Esophagus muscularis mucosa (tissue), 4 donors: Measurements from ENCODE around the gene PLA2G12A.

ENCODE experiments used
- CTCF ChIP-seq, 3 experiments: fragments of 200-600 bp in 2 of 3; fragments of 450-650 bp in 1 of 3; sonication (generic) in 2 of 3; IDR thresholded peaks; one replicate each; pipeline ENCODE4 v1.5.1; 2017 to 2019; ENCODE audit warnings: antibody characterized with exemption in 3 of 3, mild to moderate bottlenecking in 2 of 3, moderate library complexity in 1 of 3
- EP300 ChIP-seq: sonication (generic); formaldehyde crosslinking; IDR thresholded peaks from one replicate; pipeline ENCODE4 v1.6.1; 2017; ENCODE audit warnings: antibody characterized with exemption
- POLR2A ChIP-seq: fragments of 450-650 bp; IDR thresholded peaks from one replicate; pipeline ENCODE4 v1.6.1; 2017; ENCODE audit warnings: antibody characterized with exemption, moderate library complexity, mild to moderate bottlenecking, low read depth

GRCh38 chr4:109675181-109675580 lies 54.7 kb downstream of the PLA2G12A start:
- TF ChIP-seq POLR2A, result no peak
- no peak for TF ChIP-seq CTCF (IDR thresholded peaks at IDR 0.05)
- TF ChIP-seq EP300, result no peak
